KMS-11 (cell line): ENCODE data around the gene CDK15.

Source experiments
- H2AFZ ChIP-seq: fragments of 200-600 bp; sonication (generic); 2 replicates; pipeline ENCODE4 v1.6.1; 2016; ENCODE audit warnings: antibody characterized with exemption, mixed run types, low read depth
- H3K27ac ChIP-seq: fragments of 200-600 bp; sonication (generic); 2 replicates; pipeline ENCODE4 v1.6.1; 2016; ENCODE audit warnings: mild to moderate bottlenecking, mixed run types
- H3K27me3 ChIP-seq: fragments of 200-600 bp; sonication (generic); 2 replicates; pipeline ENCODE4 v1.6.1; 2017; ENCODE audit warnings: mild to moderate bottlenecking, low read depth, mixed run types, moderate library complexity; ENCODE audit not compliant: insufficient read depth
- H3K36me3 ChIP-seq: fragments of 200-600 bp; sonication (generic); 2 replicates; pipeline ENCODE4 v1.6.1; 2017; ENCODE audit warnings: mild to moderate bottlenecking, mixed run types; ENCODE audit not compliant: insufficient read depth
- H3K4me1 ChIP-seq: fragments of 200-600 bp; sonication (generic); 2 replicates; pipeline ENCODE4 v1.6.1; 2016; ENCODE audit warnings: mild to moderate bottlenecking, low read depth, mixed run types; ENCODE audit not compliant: poor library complexity, severe bottlenecking
- H3K4me2 ChIP-seq: fragments of 200-600 bp; sonication (generic); 2 replicates; pipeline ENCODE4 v1.7.0; 2016; ENCODE audit warnings: mild to moderate bottlenecking, mixed run types
- H3K4me3 ChIP-seq: fragments of 200-600 bp; sonication (generic); IDR thresholded peaks from 2 replicates; pipeline ENCODE4 v1.6.1; 2017; ENCODE audit warnings: low read depth, low read length, mixed read lengths; ENCODE audit not compliant: insufficient read depth
- H3K79me2 ChIP-seq: fragments of 200-600 bp; sonication (generic); 2 replicates; pipeline ENCODE4 v1.6.1; 2016; ENCODE audit warnings: low read depth, mixed run types; ENCODE audit not compliant: insufficient read depth
- H3K9ac ChIP-seq: fragments of 200-600 bp; sonication (generic); 2 replicates; pipeline ENCODE4 v1.6.1; 2016; ENCODE audit warnings: mild to moderate bottlenecking, mixed run types
- H4K20me1 ChIP-seq: fragments of 200-600 bp; sonication (generic); 2 replicates; pipeline ENCODE4 v1.6.1; 2016; ENCODE audit warnings: mild to moderate bottlenecking, mixed run types; ENCODE audit not compliant: insufficient read depth
- CTCF ChIP-seq: fragments of 200-600 bp; sonication (generic); conservative IDR thresholded peaks from 2 replicates; pipeline ENCODE4 v1.6.1; 2017; ENCODE audit warnings: low read depth, mild to moderate bottlenecking, antibody characterized with exemption, low read length, moderate library complexity, mixed read lengths

The CDK15 gene

GRCh38 chr2:201909961-201910361 lies 103.6 kb downstream of the CDK15 start:
- H2AFZ ChIP-seq = peak overlapping the region; percentile 8; the same call in 1 of the 2 replicates
- no peak overlapping the region for H3K27ac ChIP-seq

GRCh38 chr2:201911372-201911771 lies 105.0 kb downstream of the CDK15 start:
- no peak overlapping the region for H2AFZ ChIP-seq
- H3K4me3 ChIP-seq = no peak overlapping the region
- H3K27ac ChIP-seq = no peak overlapping the region
- H3K4me1 ChIP-seq = peaks cover 5% of the 10 kb centered on the region
- H3K36me3 ChIP-seq = no peaks in the 10 kb centered on the region
- TF ChIP-seq CTCF = no peak
- no peaks in the 10 kb centered on the region for H4K20me1 ChIP-seq
- no peak overlapping the region for H3K9ac ChIP-seq
- no peaks in the 10 kb centered on the region for H3K27me3 ChIP-seq
- no peaks in the 10 kb centered on the region for H3K79me2 ChIP-seq
- no peak overlapping the region for H3K4me2 ChIP-seq

More at GRCh38 chr2:201909961-201910361, 103.6 kb downstream of the CDK15 start:
- peaks cover 5% of the 10 kb centered on the region for H3K4me1 ChIP-seq
- no peaks in the 10 kb centered on the region for H3K27me3 ChIP-seq
- H3K4me2 ChIP-seq = no peak overlapping the region
- H3K9ac ChIP-seq = no peak overlapping the region
- no peaks in the 10 kb centered on the region for H3K36me3 ChIP-seq
- no peaks in the 10 kb centered on the region for H4K20me1 ChIP-seq
- no peak overlapping the region for H3K4me3 ChIP-seq
- H3K79me2 ChIP-seq = no peaks in the 10 kb centered on the region
- no peak for TF ChIP-seq CTCF

- H3K4me1 ChIP-seq = peaks cover 5% of the 10 kb centered on the region
- no peaks in the 10 kb centered on the region for H4K20me1 ChIP-seq
- H3K4me3 ChIP-seq = no peak overlapping the region
- no peak overlapping the region for H2AFZ ChIP-seq
- H3K4me2 ChIP-seq = no peak overlapping the region
- no peaks in the 10 kb centered on the region for H3K27me3 ChIP-seq
- no peaks in the 10 kb centered on the region for H3K36me3 ChIP-seq
- H3K9ac ChIP-seq = no peak overlapping the region
- TF ChIP-seq CTCF = no peak
- H3K27ac ChIP-seq = no peak overlapping the region
- H3K79me2 ChIP-seq = no peaks in the 10 kb centered on the region
Observed at GRCh38 chr2:201913201-201913600, 106.9 kb downstream of the CDK15 start.

GRCh38 chr2:201915446-201915845 lies 109.1 kb downstream of the CDK15 start:
- no peak overlapping the region for H2AFZ ChIP-seq
- no peaks in the 10 kb centered on the region for H3K27me3 ChIP-seq

More at GRCh38 chr2:201915446-201915845, 109.1 kb downstream of the CDK15 start:
- Histone ChIP-seq H3K4me1 (no peaks in the 10 kb centered on the region), H3K9ac (no peak overlapping the region), H3K36me3 (no peaks in the 10 kb centered on the region), H3K4me2 (no peak overlapping the region), H3K79me2 (no peaks in the 10 kb centered on the region), H3K27ac (no peak overlapping the region), H3K4me3 (no peak overlapping the region), H4K20me1 (no peaks in the 10 kb centered on the region)
- TF ChIP-seq CTCF = no peak
